ENCODE measurements around the gene LGALS8.

Gene LGALS8

DNA sequence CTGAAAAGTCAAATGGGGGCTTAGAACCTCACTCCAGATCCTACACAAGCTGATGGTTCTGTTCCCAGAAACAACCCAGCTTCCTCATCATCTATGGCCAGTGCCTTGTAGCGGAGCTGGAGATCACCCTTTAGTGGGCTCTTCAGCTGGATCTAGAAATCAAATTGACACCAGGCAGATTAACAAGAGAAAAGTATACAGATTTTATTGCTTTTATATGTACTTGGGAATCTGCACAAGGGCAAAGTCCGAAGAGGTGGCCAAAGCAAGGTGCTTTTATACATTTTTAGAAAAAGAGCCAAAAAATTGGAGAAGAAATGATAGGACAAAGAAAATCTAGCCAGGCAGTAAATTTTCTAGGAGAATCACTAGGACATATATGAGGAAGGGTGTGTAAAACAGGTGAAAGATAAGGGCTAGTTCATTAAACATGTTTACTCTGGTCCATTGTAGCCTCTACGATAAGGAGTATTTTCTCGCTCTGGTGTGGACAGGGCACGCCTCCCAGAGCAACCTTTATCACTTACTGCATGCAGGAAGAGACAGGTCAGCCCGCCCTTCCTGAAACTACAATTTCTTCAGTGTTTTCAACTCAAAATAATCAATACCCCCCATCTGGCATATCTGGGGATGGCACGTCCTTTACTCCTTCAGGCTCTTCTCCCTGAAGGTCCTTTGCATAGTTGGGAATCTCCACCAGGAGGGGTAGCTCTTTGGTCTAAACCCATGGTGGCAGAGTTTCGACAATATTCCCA, 14.0 kb upstream of the LGALS8 start:
- DNase-seq, result no peak

DNA sequence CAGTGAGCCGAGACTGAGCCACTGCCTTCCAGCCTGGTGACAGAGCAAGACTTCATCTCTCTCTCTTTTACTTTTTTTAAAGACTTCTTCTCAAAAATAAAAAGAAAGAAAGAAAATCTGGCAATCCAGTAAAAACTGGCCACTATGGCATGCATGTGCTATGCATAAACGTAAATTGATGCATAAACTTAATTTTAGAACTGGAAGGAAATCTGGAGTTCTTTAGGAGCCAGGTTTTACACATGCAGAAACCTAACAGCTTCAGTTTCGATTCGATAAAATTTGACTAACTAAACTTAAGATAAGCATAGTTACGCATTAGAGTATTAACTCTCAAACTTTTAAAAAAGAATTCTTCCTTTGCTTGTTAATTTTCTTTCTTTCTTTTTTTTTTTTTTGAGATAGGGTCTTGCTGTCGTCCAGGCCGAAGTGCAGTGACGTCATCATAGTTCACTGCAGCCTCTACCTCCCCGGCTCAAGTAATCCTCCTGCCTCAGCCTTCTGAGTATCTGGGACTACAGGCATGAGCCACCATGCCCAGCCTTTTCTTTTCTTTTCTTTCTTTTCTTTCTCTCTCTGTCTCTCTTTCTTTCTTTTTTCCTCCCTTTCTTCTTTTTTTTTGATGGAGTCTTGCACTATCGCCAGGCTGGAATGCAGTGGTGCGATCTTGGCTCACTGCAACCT, 11.9 kb upstream of the LGALS8 start:
- no peak for DNase-seq

DNA sequence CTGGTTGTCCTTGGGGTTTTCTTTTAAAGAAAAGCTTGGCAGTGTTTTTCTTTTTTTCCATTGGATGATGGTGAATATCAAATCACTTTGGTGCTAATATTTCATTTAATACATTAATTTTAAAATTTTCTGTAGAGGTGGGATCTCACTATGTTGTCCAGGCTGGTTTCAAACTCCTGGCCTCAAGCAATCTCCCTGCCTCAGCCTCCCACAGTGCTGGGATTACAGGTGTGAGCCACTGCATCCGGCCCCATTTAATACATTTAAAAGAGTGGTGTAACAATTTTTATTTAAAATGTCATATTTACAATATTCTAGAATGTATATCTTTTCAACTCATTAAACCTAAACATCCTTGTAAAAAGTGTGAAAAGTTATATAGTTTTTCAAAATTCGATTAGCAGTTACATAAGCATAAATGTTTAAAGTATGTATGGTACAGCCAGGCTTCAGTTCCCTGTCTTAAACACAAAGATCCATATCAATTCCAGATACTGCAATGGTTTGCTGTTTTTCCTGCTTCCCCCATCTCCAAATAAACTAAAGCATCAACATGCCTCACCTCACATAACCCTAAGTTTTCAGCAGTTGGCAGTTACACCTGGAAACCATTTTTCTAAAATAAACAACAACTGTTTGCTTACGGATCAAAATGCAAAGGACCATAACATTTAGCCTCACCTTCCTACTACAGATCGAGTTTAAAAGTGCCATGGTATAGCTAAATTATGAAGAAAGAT, 8.9 kb upstream of the LGALS8 start:
- DNase-seq, result no peak

DNA sequence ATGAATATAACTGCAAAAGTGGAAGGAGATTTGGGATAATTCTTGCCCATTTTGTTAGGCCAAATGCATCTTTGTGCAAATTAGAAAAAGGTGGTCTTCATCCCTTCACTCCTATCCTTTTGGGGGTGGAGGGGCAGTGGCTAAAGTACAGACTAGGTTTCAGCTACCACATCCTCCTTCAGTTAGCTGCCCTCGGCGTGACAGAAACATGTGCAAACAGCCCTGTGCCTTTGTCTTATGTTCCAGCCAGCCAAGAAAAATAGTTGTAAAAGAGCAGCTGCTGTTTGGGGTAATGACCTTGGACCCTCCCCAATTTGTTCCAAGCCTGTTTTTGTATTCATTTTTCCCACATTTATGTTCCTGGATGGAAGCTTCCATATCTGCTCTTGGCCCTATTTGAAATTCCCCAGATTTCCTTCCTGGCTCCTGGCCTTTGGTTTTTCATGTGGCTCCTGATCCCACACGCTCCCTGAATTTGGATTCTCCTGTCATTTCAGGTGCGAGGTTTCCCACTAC, 8.3 kb upstream of the LGALS8 start:
- DNase-seq, result no peak

- no peak for DNase-seq
Measured at GRCh38 chr1:236516929-236517704, 6.7 kb upstream of the LGALS8 start.

DNA sequence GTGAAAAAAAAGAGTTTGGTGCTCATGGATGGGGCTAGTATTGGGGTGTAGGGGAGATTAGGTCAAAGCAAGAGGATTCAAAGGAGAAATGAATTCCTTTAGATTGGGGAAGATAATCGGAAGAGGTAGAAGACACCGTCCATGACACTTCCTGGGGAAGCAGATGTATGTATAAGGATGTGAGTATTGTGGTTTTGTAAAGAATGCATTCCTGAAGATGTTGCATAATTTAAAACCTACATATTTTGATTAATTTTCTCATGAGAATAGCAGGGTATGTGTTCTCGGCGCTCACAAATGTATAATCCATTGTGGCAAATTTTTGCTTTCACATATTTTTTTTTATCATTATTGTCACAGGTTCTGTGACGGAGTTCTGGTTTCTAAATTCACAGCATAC, 5.5 kb upstream of the LGALS8 start:
- no peak for DNase-seq

- no peak for DNase-seq
Measured at GRCh38 chr1:236520445-236521005, 3.3 kb upstream of the LGALS8 start.

DNA sequence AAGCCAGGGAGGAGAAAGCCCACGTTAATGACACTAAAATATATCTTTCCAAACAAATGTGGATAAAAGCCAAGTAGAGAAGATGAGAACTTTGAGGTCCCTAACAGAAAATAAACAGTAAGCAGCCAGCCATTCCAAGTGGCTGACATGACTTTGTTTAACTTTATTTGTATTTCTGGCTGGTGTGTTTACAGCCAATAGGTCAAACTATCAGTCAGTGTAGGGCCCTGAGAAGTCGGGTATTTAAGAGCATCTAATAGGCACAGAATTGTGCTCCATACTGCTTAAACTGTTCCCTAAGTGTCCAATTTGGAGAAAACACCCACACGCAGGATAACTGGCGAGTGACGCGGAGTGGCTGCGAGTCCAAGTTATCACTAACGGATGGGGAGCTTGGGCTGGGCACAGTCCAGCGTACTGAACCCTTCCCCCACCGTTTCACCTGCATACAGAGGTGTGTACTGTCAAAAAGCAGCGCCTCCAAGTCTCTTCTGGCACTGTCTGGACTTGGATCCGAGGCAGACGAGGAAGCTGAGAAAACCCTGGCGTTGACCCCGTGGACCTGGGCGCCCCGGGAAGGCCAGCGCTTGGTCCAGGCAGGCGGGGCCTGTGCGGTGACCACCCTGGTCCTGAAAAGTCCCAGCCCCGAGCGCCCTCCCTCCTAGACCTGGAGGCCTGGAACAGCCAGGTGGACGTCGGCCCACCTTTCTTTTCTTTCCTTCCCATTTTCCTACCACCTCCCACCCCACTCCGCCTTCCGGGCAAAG, 662 bp upstream of the LGALS8 start:
- no peak for DNase-seq

GRCh38 chr1:236524142-236524894, 536 bp downstream of the LGALS8 start:
- DNase-seq, result peak; percentile 66

DNA sequence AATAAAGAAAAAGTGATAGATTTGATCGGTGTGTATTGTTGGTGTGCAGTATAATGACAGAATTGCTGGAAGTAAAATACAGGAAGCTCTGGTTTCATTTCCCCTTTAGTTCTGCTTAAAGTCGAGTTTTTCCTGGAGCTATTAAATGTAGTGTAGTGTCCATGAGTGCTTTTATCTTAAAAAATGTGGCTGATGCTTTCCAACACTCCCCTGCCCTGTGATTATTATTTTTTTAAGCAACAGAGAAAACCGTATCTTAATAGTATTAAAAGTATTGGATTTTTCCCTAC, 1.1 kb downstream of the LGALS8 start:
- DNase-seq, result no peak

GRCh38 chr1:236526079-236526478, 2.3 kb downstream of the LGALS8 start:
- no peak for DNase-seq

- DNase-seq, result no peak
Measured at GRCh38 chr1:236530286-236530685, 6.5 kb downstream of the LGALS8 start.

GRCh38 chr1:236530959-236531358, 7.2 kb downstream of the LGALS8 start:
- no peak for DNase-seq

DNA sequence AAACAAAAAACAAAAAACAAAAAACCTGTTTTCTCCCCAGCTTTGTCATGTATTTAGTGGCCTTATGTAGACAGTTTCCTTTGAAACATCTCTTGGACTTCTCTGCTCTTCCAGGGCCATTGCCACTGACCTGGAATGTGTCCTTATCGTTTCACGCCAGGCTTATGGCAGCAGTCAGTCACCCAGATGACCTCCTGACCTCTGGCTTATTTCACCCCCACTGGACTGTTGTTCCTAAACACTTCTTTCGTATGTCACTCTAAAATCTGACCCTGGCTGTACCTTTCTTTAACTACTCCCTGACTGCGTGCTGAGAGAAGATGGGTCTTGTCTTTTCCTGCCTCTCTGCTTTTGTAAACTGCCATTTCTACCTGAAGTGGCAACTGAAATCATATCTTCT, 9.1 kb downstream of the LGALS8 start:
- no peak for DNase-seq

DNA sequence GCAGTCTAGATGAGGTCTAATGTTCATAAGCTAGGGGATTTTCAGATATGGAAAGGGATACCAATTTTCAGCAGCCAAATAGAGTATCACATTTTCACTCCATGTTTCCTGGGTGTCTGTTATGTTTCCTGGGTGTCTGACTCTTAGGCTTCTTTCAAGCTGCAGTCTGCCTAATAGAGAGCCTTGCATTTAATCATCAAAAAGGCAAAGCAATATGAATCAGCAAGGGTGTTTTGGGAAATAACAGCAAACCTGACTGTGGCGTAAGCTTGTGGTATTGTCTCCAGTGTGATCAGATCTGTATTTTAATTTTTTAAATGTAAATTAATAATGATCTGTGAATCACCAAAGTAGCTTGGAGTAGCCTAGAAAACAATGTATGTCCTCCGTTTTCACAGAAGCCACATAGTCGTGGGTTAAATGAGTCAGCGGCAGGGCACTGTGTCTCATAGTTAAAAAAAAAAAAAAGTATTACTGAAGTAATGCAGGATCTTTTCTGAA, 10.4 kb downstream of the LGALS8 start:
- DNase-seq, result peak; percentile 57

- DNase-seq, result no peak
Measured at GRCh38 chr1:236535190-236535589, 11.4 kb downstream of the LGALS8 start.

- no peak for DNase-seq
Measured at GRCh38 chr1:236535662-236536161, 11.9 kb downstream of the LGALS8 start.

DNA sequence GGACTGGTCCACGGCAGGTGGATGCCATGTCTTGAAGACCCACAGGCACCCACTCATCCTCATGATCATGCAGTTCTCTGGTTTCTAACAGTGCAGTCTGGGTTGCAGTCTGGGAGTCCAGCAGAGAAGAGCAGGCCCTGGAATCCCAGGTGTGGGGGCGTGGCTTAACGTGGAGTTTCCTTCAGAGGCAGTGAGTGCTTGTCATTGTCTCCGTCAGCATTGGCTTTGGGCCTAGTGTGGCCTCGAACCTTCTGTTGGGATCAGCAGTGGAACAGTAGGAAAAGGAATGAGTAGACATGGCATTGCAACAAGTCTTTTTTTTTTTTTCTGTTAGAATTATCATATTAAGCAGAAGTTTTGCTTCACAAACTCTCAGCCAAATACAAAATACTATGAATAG, 12.8 kb downstream of the LGALS8 start:
- no peak for DNase-seq

DNA sequence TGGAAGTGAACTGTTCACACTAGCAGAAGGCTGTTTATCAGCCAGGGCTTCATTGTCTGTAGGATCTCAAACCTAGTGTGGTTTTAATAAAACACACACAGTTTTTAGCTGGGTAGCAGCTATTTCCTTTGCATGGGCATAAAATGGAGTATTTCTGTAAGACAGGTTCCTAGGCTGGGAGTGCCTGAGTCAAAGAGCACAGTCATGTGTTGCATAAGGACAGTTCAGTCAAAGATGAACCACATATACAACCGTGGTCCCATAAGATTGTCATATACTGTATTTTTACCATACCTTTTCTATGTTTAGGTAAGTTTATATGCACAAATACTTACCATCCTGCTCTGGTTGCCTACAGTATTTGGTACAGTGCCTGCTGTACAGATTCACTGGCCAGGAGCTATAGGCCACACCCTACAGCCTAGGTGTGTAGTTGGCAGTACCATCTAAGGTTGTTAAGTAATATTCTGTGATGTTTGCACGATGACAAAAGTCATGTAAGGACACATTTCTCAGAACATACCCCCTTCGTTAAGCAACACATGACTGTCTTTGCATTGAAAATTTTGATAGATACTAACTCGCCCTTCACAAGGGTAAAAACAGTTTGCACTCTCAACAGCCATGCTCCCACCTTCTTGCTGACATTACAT, 17.2 kb downstream of the LGALS8 start:
- DNase-seq, result no peak

DNA sequence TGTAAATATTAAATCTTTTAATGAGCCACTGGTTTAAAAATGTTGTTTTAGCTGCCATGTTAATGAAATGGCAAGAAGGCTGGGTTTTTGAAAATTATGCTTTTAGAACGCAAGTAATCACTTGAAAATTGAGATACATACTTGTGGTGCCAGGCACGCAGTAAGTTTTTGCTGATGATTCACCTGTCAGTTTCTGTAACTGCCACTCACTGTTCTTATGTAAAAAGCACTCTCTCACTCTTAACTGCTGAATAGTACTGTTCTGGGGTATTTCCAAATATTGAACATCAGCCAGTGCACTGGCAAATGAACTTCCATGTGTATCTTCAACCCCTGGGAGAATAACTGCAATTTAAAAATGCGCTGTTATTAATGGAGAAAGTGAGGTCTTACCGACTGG, 17.9 kb downstream of the LGALS8 start:
- DNase-seq, result no peak

Data from stimulated activated CD8-positive, alpha-beta memory T cell treated with anti-CD3 and anti-CD28 coated beads, Interleukin-4, amount 100 ng/mL, for 48 hours (primary cell).